ENCODE results near the gene ADAMTS16. TPM values are rescaled to one million over a fixed set of nuclear protein-coding genes. Genes with fewer than 3 reads are reported as not detected.

ADAMTS16 gene
- total and polyA plus RNA-seq, 9 of the 15 experiments (the other 6 are each of a cell fraction or from before 2014, with no cell fraction given) = not detected

- TF ChIP-seq ZNF140 (CRISPR knock-in tag; IDR thresholded peaks at IDR 0.05) (no peak), MITF (IDR thresholded peaks at IDR 0.05) (no peak), HLTF (IDR thresholded peaks at IDR 0.05) (no peak), NCOA6 (IDR thresholded peaks at IDR 0.05) (no peak), ATF4 (CRISPR knock-in tag; IDR thresholded peaks at IDR 0.05) (no peak), MAFF (IDR thresholded peaks at IDR 0.05; ENCODE audit: low read length) (no peak), NR2C1 (IDR thresholded peaks at IDR 0.05) (no peak), NR2C1 (tag; IDR thresholded peaks at IDR 0.05) (no peak), LCOR (CRISPR knock-in tag; IDR thresholded peaks at IDR 0.05) (no peak), CHD7 (IDR thresholded peaks at IDR 0.05; ENCODE audit: low read depth, low read length) (no peak), GATAD2A (IDR thresholded peaks at IDR 0.05) (no peak), ZNF224 (CRISPR knock-in tag; IDR thresholded peaks at IDR 0.05) (no peak)
Measured at GRCh38 chr5:5303242-5303641, 163.1 kb downstream of the ADAMTS16 start (continued).
